BJ (cell line): ENCODE measurements around the gene AP2M1. TPM values are rescaled to one million over a fixed set of nuclear protein-coding genes. Genes with fewer than 3 reads are reported as not detected.

ENCODE experiments used
- CTCF ChIA-PET: fragments of 350-600 bp; formaldehyde crosslinking; extraction: SDS; loops from one replicate; lab custom pipeline; 2021; ENCODE audit warnings: antibody characterized with exemption, inconsistent platforms; lab: Yijun Ruan, JAX
- POLR2A ChIA-PET: fragments of 300-600 bp; sonication (Branson Sonifier 250); formaldehyde crosslinking; extraction: SDS; loops from one replicate; lab custom pipeline; 2021; ENCODE audit warnings: antibody characterized with exemption; lab: Charles Lee
- DNase-seq: peaks from one replicate; pipeline ENCODE4 v3.0.0-alpha.2; 2011; ENCODE audit warnings: low read depth
- H3K27me3 ChIP-seq: 2 replicates; pipeline ENCODE4 v1.6.0; 2011; ENCODE audit warnings: low read length; ENCODE audit not compliant: control insufficient read depth, insufficient read depth
- H3K36me3 ChIP-seq: 2 replicates; pipeline ENCODE4 v1.5.1; 2011; ENCODE audit warnings: low read length; ENCODE audit not compliant: control insufficient read depth, insufficient read depth
- H3K4me3 ChIP-seq: 2 replicates; pipeline ENCODE4 v1.5.1; 2011; ENCODE audit warnings: low read depth, mild to moderate bottlenecking, control low read depth, low read length
- CTCF ChIP-seq: IDR thresholded peaks from 2 replicates; pipeline ENCODE4 v1.5.1; 2011; ENCODE audit warnings: low read depth, mild to moderate bottlenecking, control low read depth, inconsistent platforms, low read length, moderate library complexity; ENCODE audit not compliant: insufficient read depth
- polyA plus RNA-seq: library from polyadenylated mRNA; depleted of rRNA; stranded (reverse); fragments of >200 nt; gene quantifications from 2 replicates; pipeline ENCODE4 v1.2.3, GENCODE V29; 2011

Gene AP2M1
- polyA plus RNA-seq, 1 experiment, result 1,761 TPM

- POLR2A ChIA-PET, result no interaction called here
- no peak for DNase-seq
- CTCF ChIA-PET, result interaction anchor here (2.1 kb wide), 1 partner anchor 12 kb away, joined by 5 read pairs; no protein-coding TSS in a partner anchor
- Histone ChIP-seq H3K36me3 (peaks cover 42% of the 10 kb centered on the region), H3K27me3 (no peaks in the 10 kb centered on the region), H3K4me3 (no peak overlapping the region)
- TF ChIP-seq CTCF, result no peak
Observed at GRCh38 chr3:184169896-184170875, 4.5 kb upstream of the AP2M1 start.

GRCh38 chr3:184171562-184171961, 3.1 kb upstream of the AP2M1 start:
- Histone ChIP-seq H3K27me3 (no peaks in the 10 kb centered on the region), H3K36me3 (peaks cover 29% of the 10 kb centered on the region), H3K4me3 (no peak overlapping the region)
- no peak for DNase-seq
- ChIA-PET CTCF (interaction anchor here (1.3 kb wide), 1 partner anchor 11 kb away, joined by 3 read pairs; no protein-coding TSS in a partner anchor), POLR2A (no interaction called here)
- TF ChIP-seq CTCF, result no peak

- DNase-seq, result peak; percentile 55
Observed at GRCh38 chr3:184172681-184173373, 1.8 kb upstream of the AP2M1 start.

GRCh38 chr3:184173374-184173722, 1.3 kb upstream of the AP2M1 start:
- no peaks in the 10 kb centered on the region for H3K27me3 ChIP-seq
- H3K36me3 ChIP-seq, result peaks cover 27% of the 10 kb centered on the region
- no peak for TF ChIP-seq CTCF
- ChIA-PET POLR2A (no interaction called here), CTCF (interaction anchor here (0.9 kb wide), 1 partner anchor 54 kb away, joined by 3 read pairs; no protein-coding TSS in a partner anchor)
- no peak overlapping the region for H3K4me3 ChIP-seq
- DNase-seq, result no peak

More at GRCh38 chr3:184172681-184173373, 1.8 kb upstream of the AP2M1 start:
- no peaks in the 10 kb centered on the region for H3K27me3 ChIP-seq
- H3K36me3 ChIP-seq, result peaks cover 24% of the 10 kb centered on the region
- TF ChIP-seq CTCF, result no peak
- no peak overlapping the region for H3K4me3 ChIP-seq
- POLR2A ChIA-PET, result no interaction called here
- CTCF ChIA-PET, result interaction anchor here (0.6 to 1.3 kb wide), 5 partner anchors 12 to 287 kb away, joined by 3 read pairs; partner anchors contain the start of genes EEF1AKMT4 and EIF2B5

- CTCF ChIA-PET, result interaction anchor here (0.6 to 1.8 kb wide), 3 partner anchors 10 to 76 kb away, joined by 3 to 5 read pairs (median 4); partner anchors contain the start of gene EEF1AKMT4
- H3K27me3 ChIP-seq, result no peaks in the 10 kb centered on the region
- no peak for DNase-seq
- no peak overlapping the region for H3K4me3 ChIP-seq
- POLR2A ChIA-PET, result interaction anchor here (0.6 kb wide), 1 partner anchor 9 kb away, joined by 13 read pairs; no protein-coding TSS in a partner anchor
- H3K36me3 ChIP-seq, result peaks cover 34% of the 10 kb centered on the region
- TF ChIP-seq CTCF, result no peak
Observed at GRCh38 chr3:184174284-184174645, 390 bp upstream of the AP2M1 start.
